COR-L47 (cell line): ENCODE results near the gene FHIT.
"Not testable (repeated sequence)": the region's sequence is repeated elsewhere in the genome, so short reads cannot be mapped to it uniquely, and the experiment has no call there.

Experiments used
- DNase-seq: peaks from one replicate; lab custom pipeline; 2025; lab: John Stamatoyannopoulos, UW

The FHIT gene

GRCh38 chr3:60703956-60704736 is 547.1 kb downstream of the FHIT start:
- DNase-seq = no peak

DNA sequence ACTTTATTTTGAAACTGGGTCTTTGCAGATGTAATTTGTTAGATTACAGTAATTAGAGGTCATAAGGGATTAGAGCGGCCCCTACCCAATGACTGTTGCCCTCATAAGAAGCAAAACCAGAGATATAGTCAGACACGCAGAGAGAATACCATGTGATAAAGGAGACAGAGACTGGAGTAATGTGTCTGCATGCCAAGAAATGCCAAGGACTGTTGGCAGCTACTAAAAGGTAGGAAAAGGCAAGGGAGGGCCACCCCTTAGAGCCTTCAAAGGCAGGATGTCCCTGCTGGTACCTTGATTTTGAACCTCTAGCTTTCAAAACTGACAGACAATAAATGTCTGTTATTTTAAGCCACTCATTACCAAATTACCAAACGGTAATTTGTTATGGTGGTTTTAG is 548.2 kb downstream of the FHIT start:
- no peak for DNase-seq

DNA sequence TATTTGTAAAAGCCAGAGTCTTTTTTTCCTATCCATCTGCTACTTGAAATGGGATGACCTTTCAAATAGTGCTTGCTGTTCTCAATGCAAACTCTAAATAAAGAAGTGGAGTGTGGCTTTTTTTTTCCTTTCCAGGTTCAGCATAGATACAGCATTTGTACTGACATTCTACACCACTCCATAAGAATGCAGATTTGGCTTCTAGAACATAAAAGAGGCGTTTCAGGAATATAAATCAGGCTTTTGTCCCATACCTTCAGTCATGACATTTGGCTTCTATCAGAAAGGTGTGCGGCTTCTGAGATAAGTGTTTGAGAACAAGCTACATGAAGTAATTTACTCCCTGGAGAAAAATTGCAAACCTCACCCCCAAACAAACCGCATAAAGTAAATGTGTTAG is 553.1 kb downstream of the FHIT start:
- no peak for DNase-seq

- no peak for DNase-seq
Observed at GRCh38 chr3:60697132-60697531, 554.1 kb downstream of the FHIT start.

GRCh38 chr3:60696428-60697125 is 554.7 kb downstream of the FHIT start:
- DNase-seq = no peak

DNA sequence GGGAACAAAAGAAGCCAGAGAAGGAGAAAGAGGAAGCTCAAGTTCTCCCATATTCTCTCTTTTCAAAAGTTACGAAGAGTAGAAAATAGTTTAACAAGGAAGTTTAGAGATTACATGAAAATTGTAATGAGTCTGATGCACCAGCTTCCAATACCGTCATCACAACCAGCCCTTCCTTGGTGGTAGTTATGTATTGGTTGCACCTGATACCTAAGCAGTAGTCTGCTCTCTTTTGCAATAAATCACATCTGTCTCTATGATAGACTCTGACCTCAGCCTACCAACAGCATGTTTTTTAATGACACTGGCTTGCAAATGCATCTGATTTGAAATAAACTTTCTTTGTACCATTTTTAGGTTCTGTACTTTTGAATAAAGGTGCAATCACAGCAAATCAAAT is 575.8 kb downstream of the FHIT start:
- DNase-seq = no peak

DNA sequence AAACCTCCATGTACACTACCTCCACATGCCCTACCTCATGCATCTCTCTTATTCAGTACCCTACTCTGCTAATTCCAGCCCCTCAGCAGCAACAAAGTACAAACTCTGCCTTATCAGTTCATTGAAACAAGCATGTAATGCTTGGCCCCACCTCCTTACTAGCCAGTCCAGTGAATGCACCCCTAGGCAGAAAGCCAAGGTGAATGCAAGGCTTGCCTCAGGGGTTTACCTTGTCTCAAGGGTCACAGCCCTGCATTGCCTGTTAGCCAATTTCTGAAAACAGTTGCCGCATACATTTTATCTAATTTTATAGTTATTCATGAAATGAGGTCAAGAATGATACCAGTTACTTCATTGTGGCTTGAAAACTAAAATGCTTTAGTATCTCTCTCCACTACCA is 576.4 kb downstream of the FHIT start:
- no peak for DNase-seq

DNA sequence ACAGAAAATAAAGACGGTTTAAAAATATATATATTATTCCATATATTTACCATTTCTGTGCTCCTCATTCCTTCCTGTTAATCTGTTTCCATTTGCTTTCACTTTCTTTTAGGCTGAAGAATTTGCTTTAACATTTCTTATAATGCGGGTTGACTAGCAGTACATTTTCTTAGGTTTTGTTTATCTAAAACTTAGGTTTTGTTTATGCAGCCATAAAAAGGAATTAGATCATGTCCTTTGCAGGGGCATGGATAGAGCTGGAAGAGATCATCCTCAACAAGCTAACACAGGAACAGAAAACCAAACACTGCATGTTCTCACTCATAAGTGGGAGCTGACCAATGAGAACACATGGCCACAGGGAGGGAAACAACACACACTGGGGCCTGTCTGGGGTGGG is 578.1 kb downstream of the FHIT start:
- DNase-seq = no peak

DNA sequence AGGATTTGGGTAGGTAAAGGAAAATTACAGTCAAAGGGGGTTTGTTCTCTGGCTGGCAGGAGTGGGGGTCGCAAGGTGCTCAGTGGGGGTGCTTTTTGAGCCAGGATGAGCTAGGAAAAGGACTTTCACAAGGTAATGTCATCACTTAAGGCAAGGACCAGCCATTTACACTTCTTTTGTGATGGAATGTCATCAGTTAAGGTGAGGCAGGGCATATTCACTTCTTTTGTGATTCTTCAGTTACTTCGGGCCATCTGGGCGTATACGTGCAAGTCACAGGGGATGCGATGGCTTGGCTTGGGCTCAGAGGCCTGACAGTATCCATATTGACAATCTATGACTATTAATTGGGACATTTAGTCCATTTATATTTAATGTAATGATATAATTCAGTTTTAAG is 578.9 kb downstream of the FHIT start:
- not testable (repeated sequence) for DNase-seq

DNA sequence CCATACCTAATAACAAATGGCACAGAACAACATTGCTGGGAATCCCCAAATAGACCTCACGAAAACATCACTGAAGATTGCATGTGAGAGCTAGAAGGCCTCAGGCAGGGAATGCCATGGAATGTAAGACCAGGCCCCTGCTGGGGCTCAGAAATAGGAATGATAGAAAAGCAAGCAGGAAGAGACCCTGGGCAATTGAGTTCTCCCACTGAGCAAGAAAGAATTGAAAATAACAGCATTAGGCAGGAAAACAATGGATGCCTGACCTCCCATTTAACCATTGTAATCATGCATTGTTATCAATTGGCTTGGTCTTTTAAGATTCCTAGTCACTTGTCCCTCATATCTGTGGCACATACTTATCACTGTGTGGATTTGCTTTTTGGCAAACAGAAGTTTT is 581.6 kb downstream of the FHIT start:
- no peak for DNase-seq

- no peak for DNase-seq
Observed at GRCh38 chr3:60660026-60660425, 591.2 kb downstream of the FHIT start.

- DNase-seq = no peak
Observed at GRCh38 chr3:60659098-60659497, 592.2 kb downstream of the FHIT start.

- no peak for DNase-seq
Observed at GRCh38 chr3:60657972-60658371, 593.3 kb downstream of the FHIT start.

GRCh38 chr3:60652829-60653228 is 598.4 kb downstream of the FHIT start:
- no peak for DNase-seq

DNA sequence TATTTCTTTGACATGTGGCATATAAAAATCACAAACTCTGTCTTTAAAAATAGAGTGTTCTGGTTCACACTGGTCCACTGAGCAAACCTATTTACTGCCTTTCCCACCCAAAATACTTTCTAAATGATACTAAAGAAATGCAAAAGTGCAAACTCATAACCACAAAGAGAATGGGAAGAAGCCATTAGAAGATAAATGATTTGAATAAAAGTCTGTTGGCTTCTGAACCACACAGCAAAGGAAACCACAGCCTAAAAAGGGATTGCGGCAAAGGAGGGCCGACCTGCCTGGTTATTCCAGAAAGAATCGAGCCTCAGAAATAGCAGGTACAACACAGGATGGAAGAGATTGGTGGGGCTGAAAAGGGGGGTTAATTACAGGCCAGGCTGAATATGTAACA is 599.5 kb downstream of the FHIT start:
- DNase-seq = no peak

DNA sequence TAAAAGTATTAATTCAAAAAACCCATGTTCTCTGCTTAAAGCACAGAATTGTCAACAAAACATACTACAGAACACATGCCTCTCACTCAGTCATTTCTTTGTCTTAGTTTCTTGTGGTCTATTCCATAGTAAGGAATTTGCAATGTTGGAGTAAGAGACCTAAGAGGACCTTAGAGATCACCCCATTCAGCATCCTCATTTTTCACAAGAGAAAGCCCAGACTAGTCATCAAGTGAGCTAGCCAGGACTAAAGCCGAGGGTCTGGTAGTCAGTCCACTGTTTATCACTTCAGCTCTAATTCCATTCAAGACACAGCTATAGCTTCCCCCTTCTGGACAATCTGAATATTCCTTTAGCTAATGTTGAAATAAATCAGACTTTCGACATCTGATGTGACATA is 601.1 kb downstream of the FHIT start:
- no peak for DNase-seq

DNA sequence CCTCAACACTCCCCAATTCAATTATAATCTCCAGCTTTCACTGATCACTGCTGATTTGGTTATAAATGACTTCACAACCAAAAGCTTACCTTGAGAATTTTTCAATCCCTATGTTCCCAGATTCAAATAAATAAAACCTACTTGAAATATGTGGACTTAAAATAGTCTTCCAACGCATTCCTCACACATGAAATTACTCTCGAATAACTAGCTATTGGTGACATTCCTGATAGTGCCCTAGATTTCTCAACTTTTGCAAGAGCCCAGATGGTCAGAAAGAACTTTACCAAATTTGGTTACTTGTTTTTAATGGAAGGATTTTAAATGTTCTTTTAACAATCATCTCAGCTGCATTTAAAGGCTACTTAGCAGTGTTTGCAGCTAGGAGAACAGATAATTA is 605.5 kb downstream of the FHIT start:
- no peak for DNase-seq

DNA sequence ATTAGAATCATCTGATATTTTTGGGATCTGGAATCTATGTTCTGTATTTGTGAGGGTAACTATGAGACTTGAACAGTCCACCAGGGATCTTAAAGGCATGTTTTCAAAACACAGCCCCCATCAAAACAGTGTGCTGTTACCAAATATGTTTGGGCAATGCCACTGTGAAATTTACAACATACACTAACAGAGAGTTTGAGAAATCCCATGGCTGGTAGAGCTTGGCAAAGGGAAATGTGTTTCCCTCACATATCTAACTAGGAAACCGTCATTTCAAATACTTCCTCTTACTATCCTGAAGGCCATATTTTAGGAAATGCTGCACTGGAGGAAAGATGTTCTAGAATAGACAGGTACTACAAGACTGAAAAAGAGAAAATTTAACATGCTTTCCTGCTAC is 607.4 kb downstream of the FHIT start:
- DNase-seq = no peak

DNA sequence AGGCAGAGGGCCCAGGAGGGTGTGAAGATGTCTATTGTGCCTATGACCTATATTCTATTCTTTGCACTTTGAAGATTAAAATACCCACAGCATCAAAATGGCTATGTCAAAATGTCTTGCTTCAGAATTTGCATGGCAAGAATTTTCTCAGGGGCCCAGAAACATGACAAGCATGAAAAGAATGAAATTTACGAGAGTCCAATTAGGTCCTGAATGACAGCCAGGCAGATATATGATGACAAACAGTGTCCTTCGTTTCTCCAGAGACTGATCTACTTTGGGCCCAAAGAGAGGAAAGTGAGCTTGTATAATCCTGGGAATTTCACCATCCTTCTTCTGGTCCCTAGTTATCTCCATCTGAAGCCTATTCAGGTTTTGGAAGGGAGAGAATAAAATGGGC is 609.9 kb downstream of the FHIT start:
- DNase-seq = no peak

DNA sequence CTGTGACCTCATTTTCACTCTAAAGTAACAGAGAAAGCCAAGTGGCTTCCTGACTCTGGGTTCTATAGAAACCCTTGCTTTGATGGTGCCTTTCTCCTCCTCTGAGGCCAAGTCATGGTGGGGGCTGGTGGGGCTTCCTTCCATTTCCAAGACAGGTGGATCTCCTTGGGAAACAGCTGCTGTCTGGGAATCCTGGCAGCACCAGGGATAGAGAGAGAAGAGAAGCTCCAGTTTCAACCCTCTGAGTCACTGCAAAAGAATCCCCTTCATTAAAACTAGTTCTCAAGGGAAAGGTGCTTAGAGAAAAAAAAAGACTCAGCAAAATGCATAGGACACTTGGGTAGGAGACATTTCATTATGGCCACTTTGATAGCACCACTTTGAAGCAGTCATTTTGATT is 614.4 kb downstream of the FHIT start:
- DNase-seq = no peak

GRCh38 chr3:60633644-60634043 is 617.6 kb downstream of the FHIT start:
- no peak for DNase-seq

DNA sequence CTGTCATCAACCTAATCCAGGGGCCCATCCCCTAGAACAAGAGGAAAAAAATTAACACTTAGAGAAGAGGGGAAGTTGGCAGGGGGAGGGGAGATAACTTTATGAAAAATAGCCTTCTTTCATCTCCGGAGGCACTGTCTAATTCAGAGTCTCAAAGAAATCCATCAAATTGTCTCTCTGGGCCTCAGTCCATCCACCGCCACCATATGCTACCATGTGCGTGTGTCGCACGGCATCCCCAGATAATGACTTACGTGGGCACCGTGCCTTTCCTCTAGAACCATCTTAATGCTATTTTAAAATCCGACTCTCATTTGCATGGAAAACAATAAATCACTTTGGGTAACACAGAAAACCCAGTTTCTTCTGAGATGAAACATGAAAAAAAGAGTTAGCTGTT is 619.7 kb downstream of the FHIT start:
- no peak for DNase-seq

GRCh38 chr3:60630953-60631352 is 620.3 kb downstream of the FHIT start:
- no peak for DNase-seq

GRCh38 chr3:60629816-60630215 is 621.4 kb downstream of the FHIT start:
- no peak for DNase-seq
